Measurements from ENCODE around the gene SPATA2L.
"Not testable (repeated sequence)": the region's sequence is repeated elsewhere in the genome, so short reads cannot be mapped to it uniquely, and the experiment has no call there.

The SPATA2L gene

GRCh38 chr16:89670496-89671431 lies 30.7 kb downstream of the SPATA2L start:
- DNase-seq (ENCODE audit: low read depth, low spot score) = no peak

GRCh38 chr16:89669755-89670154 lies 31.8 kb downstream of the SPATA2L start:
- WGBS (ENCODE audit: insufficient coverage, insufficient read length) = no CpG with 5 or more reads among the region's 13 CpGs

More at GRCh38 chr16:89670496-89671431, 30.7 kb downstream of the SPATA2L start:
- no peak overlapping the region for H3K27ac ChIP-seq (ENCODE audit: low read length)
- no peak overlapping the region for H3K4me3 ChIP-seq (ENCODE audit: low read length)
- H3K36me3 ChIP-seq (ENCODE audit: control insufficient read depth, insufficient read depth, low read length) = no peaks in the 10 kb centered on the region
- no peaks in the 10 kb centered on the region for H3K27me3 ChIP-seq (ENCODE audit: control insufficient read depth, insufficient read depth, low read length)
- no peaks in the 10 kb centered on the region for H3K9me3 ChIP-seq (ENCODE audit: control insufficient read depth, insufficient read depth, low read length)
- no CpG with 5 or more reads among the region's 10 CpGs for WGBS (ENCODE audit: insufficient coverage, insufficient read length)
- H3K4me1 ChIP-seq (ENCODE audit: control insufficient read depth, insufficient read depth, low read length) = no peaks in the 10 kb centered on the region

DNA sequence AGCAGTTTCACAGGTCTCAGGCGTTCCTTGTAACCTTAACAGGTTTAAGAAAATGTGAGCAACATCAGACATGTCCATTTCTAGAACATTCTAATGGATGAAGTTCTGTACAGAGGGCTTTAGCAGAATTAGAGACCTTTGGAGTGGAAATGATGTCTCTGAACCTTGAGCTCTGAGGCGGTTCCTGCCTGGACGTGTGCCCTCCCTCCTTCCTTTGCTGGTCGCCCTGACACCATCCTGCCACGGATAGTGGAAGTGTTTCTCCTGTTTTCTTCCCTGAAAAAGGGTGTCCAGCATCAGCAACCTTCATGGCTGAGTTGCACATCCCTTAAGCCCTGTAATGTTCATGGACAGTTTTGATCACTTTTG lies 32.7 kb downstream of the SPATA2L start:
- Histone ChIP-seq H3K27ac (ENCODE audit: low read length) (no peak overlapping the region), H3K36me3 (ENCODE audit: control insufficient read depth, insufficient read depth, low read length) (no peaks in the 10 kb centered on the region), H3K9me3 (ENCODE audit: control insufficient read depth, insufficient read depth, low read length) (no peaks in the 10 kb centered on the region), H3K27me3 (ENCODE audit: control insufficient read depth, insufficient read depth, low read length) (no peaks in the 10 kb centered on the region), H3K4me3 (ENCODE audit: low read length) (no peak overlapping the region), H3K4me1 (ENCODE audit: control insufficient read depth, insufficient read depth, low read length) (no peaks in the 10 kb centered on the region)
- DNase-seq (ENCODE audit: low read depth, low spot score) = no peak
- WGBS (ENCODE audit: insufficient coverage, insufficient read length) = no CpG with 5 or more reads among the region's 5 CpGs

More at GRCh38 chr16:89669755-89670154, 31.8 kb downstream of the SPATA2L start:
- H3K27me3 ChIP-seq (ENCODE audit: control insufficient read depth, insufficient read depth, low read length) = no peaks in the 10 kb centered on the region
- no peaks in the 10 kb centered on the region for H3K9me3 ChIP-seq (ENCODE audit: control insufficient read depth, insufficient read depth, low read length)
- DNase-seq (ENCODE audit: low read depth, low spot score) = no peak
- no peak overlapping the region for H3K4me3 ChIP-seq (ENCODE audit: low read length)
- H3K27ac ChIP-seq (ENCODE audit: low read length) = no peak overlapping the region
- H3K4me1 ChIP-seq (ENCODE audit: control insufficient read depth, insufficient read depth, low read length) = no peaks in the 10 kb centered on the region
- no peaks in the 10 kb centered on the region for H3K36me3 ChIP-seq (ENCODE audit: control insufficient read depth, insufficient read depth, low read length)

- Histone ChIP-seq H3K4me3 (ENCODE audit: low read length) (no peak overlapping the region), H3K9me3 (ENCODE audit: control insufficient read depth, insufficient read depth, low read length) (no peaks in the 10 kb centered on the region), H3K36me3 (ENCODE audit: control insufficient read depth, insufficient read depth, low read length) (no peaks in the 10 kb centered on the region), H3K27ac (ENCODE audit: low read length) (no peak overlapping the region), H3K4me1 (ENCODE audit: control insufficient read depth, insufficient read depth, low read length) (no peaks in the 10 kb centered on the region), H3K27me3 (ENCODE audit: control insufficient read depth, insufficient read depth, low read length) (no peaks in the 10 kb centered on the region)
- no CpG with 5 or more reads among the region's 9 CpGs for WGBS (ENCODE audit: insufficient coverage, insufficient read length)
- DNase-seq (ENCODE audit: low read depth, low spot score) = no peak
Observed at GRCh38 chr16:89667633-89668032, 33.9 kb downstream of the SPATA2L start.

GRCh38 chr16:89667000-89667399 lies 34.5 kb downstream of the SPATA2L start:
- H3K9me3 ChIP-seq (ENCODE audit: control insufficient read depth, insufficient read depth, low read length); H3K27me3 ChIP-seq (ENCODE audit: control insufficient read depth, insufficient read depth, low read length); DNase-seq (ENCODE audit: low read depth, low spot score); H3K4me1 ChIP-seq (ENCODE audit: control insufficient read depth, insufficient read depth, low read length); H3K36me3 ChIP-seq (ENCODE audit: control insufficient read depth, insufficient read depth, low read length); H3K4me3 ChIP-seq (ENCODE audit: low read length); H3K27ac ChIP-seq (ENCODE audit: low read length): not testable (repeated sequence)
- WGBS (ENCODE audit: insufficient coverage, insufficient read length) = no CpG with 5 or more reads among the region's 7 CpGs

DNA sequence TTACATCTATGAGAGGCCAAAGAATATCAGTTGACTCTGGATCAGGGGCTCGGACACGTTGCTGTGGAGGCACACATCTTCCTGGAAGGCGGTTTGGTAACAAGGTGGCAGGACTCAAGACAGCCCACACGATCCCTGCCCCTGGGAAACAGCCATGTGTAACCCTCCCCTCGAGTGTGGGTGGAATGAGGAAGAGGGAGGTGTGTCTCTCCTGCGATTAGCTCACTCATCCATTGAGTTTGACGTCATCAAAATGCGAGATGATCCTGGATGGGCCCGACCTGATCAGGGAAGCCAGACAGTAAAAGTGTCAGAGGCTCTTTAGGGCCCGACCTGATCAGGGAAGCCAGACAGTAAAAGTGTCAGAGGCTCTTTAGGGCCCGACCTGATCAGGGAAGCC lies 37.3 kb downstream of the SPATA2L start:
- not testable (repeated sequence) for H3K27ac ChIP-seq (ENCODE audit: low read length); H3K4me3 ChIP-seq (ENCODE audit: low read length); DNase-seq (ENCODE audit: low read depth, low spot score); H3K9me3 ChIP-seq (ENCODE audit: control insufficient read depth, insufficient read depth, low read length); H3K36me3 ChIP-seq (ENCODE audit: control insufficient read depth, insufficient read depth, low read length); H3K27me3 ChIP-seq (ENCODE audit: control insufficient read depth, insufficient read depth, low read length); H3K4me1 ChIP-seq (ENCODE audit: control insufficient read depth, insufficient read depth, low read length)
- no CpG with 5 or more reads among the region's 11 CpGs for WGBS (ENCODE audit: insufficient coverage, insufficient read length)

- Histone ChIP-seq H3K27ac (ENCODE audit: low read length) (no peak overlapping the region), H3K9me3 (ENCODE audit: control insufficient read depth, insufficient read depth, low read length) (no peaks in the 10 kb centered on the region), H3K36me3 (ENCODE audit: control insufficient read depth, insufficient read depth, low read length) (no peaks in the 10 kb centered on the region), H3K4me1 (ENCODE audit: control insufficient read depth, insufficient read depth, low read length) (peaks cover 4% of the 10 kb centered on the region; the same call in 1 of the 2 replicates), H3K4me3 (ENCODE audit: low read length) (no peak overlapping the region), H3K27me3 (ENCODE audit: control insufficient read depth, insufficient read depth, low read length) (no peaks in the 10 kb centered on the region)
- no CpG with 5 or more reads among the region's 9 CpGs for WGBS (ENCODE audit: insufficient coverage, insufficient read length)
- DNase-seq (ENCODE audit: low read depth, low spot score) = no peak
Observed at GRCh38 chr16:89661215-89661614, 40.3 kb downstream of the SPATA2L start.

DNA sequence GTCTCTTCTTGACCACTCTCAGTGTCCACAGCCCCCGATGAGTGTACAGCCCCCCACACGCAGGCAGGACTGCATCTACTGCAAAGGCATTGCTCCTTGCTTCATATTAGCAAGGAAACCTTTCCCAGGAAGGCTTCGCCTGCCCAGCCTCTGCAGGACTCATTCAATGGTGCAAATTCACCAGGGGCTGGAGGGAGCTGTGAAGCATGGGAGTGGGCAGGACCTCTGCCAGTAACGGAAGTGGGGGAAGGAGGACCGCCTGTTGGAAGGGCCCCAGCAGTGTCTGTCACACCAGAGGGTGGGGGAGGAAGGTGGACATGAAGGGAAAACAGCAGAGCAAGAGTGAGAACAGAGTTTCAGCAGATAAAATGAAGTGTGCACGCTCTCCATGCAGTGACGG lies 41.4 kb downstream of the SPATA2L start:
- no peak for DNase-seq (ENCODE audit: low read depth, low spot score)
- no peak overlapping the region for H3K4me3 ChIP-seq (ENCODE audit: low read length)
- H3K27me3 ChIP-seq (ENCODE audit: control insufficient read depth, insufficient read depth, low read length) = no peaks in the 10 kb centered on the region
- H3K4me1 ChIP-seq (ENCODE audit: control insufficient read depth, insufficient read depth, low read length) = peaks cover 4% of the 10 kb centered on the region; the same call in 1 of the 2 replicates
- no CpG with 5 or more reads among the region's 7 CpGs for WGBS (ENCODE audit: insufficient coverage, insufficient read length)
- no peaks in the 10 kb centered on the region for H3K36me3 ChIP-seq (ENCODE audit: control insufficient read depth, insufficient read depth, low read length)
- H3K27ac ChIP-seq (ENCODE audit: low read length) = no peak overlapping the region
- no peaks in the 10 kb centered on the region for H3K9me3 ChIP-seq (ENCODE audit: control insufficient read depth, insufficient read depth, low read length)

GRCh38 chr16:89658221-89658879 lies 43.2 kb downstream of the SPATA2L start:
- Histone ChIP-seq H3K36me3 (ENCODE audit: control insufficient read depth, insufficient read depth, low read length) (no peaks in the 10 kb centered on the region), H3K27me3 (ENCODE audit: control insufficient read depth, insufficient read depth, low read length) (no peaks in the 10 kb centered on the region), H3K4me1 (ENCODE audit: control insufficient read depth, insufficient read depth, low read length) (peaks cover 4% of the 10 kb centered on the region; the same call in 1 of the 2 replicates), H3K27ac (ENCODE audit: low read length) (no peak overlapping the region), H3K4me3 (ENCODE audit: low read length) (peak overlapping the region; percentile 96), H3K9me3 (ENCODE audit: control insufficient read depth, insufficient read depth, low read length) (no peaks in the 10 kb centered on the region)
- WGBS (ENCODE audit: insufficient coverage, insufficient read length) = no CpG with 5 or more reads among the region's 27 CpGs
- no peak for DNase-seq (ENCODE audit: low read depth, low spot score)

DNA sequence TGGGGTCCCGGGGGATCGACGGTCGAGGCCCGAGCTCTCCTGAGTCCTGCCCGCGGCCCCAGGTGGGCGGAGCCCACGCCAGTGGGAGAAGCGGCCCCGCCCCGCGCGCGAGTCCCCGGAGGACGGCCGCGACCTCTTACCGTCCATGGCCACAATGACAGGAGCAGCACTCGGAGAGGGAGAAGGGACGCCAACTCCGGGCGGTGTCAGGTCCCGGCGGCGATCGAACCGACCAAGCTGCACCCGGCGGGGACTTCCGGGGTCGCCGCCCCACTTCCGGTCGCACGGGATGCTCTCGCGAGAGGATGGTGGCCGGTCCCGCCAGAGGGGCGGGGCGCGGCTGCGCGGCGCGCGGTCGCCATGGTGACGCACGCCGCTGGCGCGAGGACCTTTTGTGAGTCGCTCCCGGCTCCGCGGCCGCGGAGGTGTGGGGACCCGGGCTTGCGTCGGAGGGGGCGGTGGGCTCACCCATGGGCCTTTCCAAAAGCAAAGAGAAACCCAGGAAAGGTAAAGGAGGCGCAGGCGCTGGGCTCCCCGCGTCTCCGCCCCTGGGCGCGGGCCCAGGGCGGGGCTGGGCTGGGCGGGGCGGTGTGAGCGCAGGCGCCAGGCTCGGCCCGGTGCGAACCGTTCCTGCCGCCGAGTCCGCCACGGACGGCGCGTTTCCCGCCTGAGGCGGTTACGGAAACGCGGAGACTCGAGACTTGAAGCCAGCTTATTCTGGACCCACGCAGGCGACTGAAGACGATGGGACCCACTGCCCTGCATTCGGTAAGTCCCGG lies 43.9 kb downstream of the SPATA2L start, which contains the start of the genes CHMP1A and SPATA33:
TSS of gene CHMP1A (minus strand) at position 267 of the 779 bp plus-strand sequence. CDS start at position 147, 120 bp downstream.
TSS of gene SPATA33 (plus strand) at position 395 of the 779 bp plus-strand sequence. CDS start at position 471, 76 bp downstream.
- H3K27me3 ChIP-seq (ENCODE audit: control insufficient read depth, insufficient read depth, low read length) = no peaks in the 10 kb centered on the region
- peaks cover 4% of the 10 kb centered on the region; the same call in 1 of the 2 replicates for H3K4me1 ChIP-seq (ENCODE audit: control insufficient read depth, insufficient read depth, low read length)
- no peaks in the 10 kb centered on the region for H3K9me3 ChIP-seq (ENCODE audit: control insufficient read depth, insufficient read depth, low read length)
- peak; percentile 57 for DNase-seq (ENCODE audit: low read depth, low spot score)
- H3K27ac ChIP-seq (ENCODE audit: low read length) = no peak within 1 kb of the TSS
- H3K36me3 ChIP-seq (ENCODE audit: control insufficient read depth, insufficient read depth, low read length) = 0 out of 2 replicates have a peak, but pooled peaks cover under 1% of the 10 kb centered on the region
- H3K4me3 ChIP-seq (ENCODE audit: low read length) = peak within 1 kb of the TSS; percentile 96
- no CpG with 5 or more reads among the region's 99 CpGs for whole genome bisulfite sequencing (ENCODE audit: insufficient coverage, insufficient read length)
